ENCODE results near the gene ELMO1.

The ELMO1 gene

GRCh38 chr7:36923185-36923584, 525.5 kb downstream of the ELMO1 start:
- in situ Hi-C loops (cut with HindIII; ENCODE audit: low sequenced_read_pairs) = no loop called here
- no peak overlapping the region for H3K4me3 ChIP-seq (ENCODE audit: low read depth, low read length)
- DNase-seq (ENCODE audit: low read depth) = no peak
- TF ChIP-seq CTCF (IDR thresholded peaks at IDR 0.05; ENCODE audit: low read depth, low read length, missing control alignments) = no peak

- in situ Hi-C loops (cut with HindIII; ENCODE audit: low sequenced_read_pairs) = no loop called here
- DNase-seq (ENCODE audit: low read depth) = no peak
- TF ChIP-seq CTCF (IDR thresholded peaks at IDR 0.05; ENCODE audit: low read depth, low read length, missing control alignments) = no peak
- H3K4me3 ChIP-seq (ENCODE audit: low read depth, low read length) = no peak overlapping the region
Measured at GRCh38 chr7:36920433-36920832, 528.2 kb downstream of the ELMO1 start.

GRCh38 chr7:36919738-36920137, 528.9 kb downstream of the ELMO1 start:
- in situ Hi-C loops (cut with HindIII; ENCODE audit: low sequenced_read_pairs) = no loop called here
- no peak for DNase-seq (ENCODE audit: low read depth)
- no peak overlapping the region for H3K4me3 ChIP-seq (ENCODE audit: low read depth, low read length)
- TF ChIP-seq CTCF (IDR thresholded peaks at IDR 0.05; ENCODE audit: low read depth, low read length, missing control alignments) = no peak

GRCh38 chr7:36918591-36918990, 530.1 kb downstream of the ELMO1 start:
- H3K4me3 ChIP-seq (ENCODE audit: low read depth, low read length) = no peak overlapping the region
- no peak for DNase-seq (ENCODE audit: low read depth)
- in situ Hi-C loops (cut with HindIII; ENCODE audit: low sequenced_read_pairs) = no loop called here
- TF ChIP-seq CTCF (IDR thresholded peaks at IDR 0.05; ENCODE audit: low read depth, low read length, missing control alignments) = no peak

GRCh38 chr7:36916619-36917018, 532.0 kb downstream of the ELMO1 start:
- TF ChIP-seq CTCF (IDR thresholded peaks at IDR 0.05; ENCODE audit: low read depth, low read length, missing control alignments) = no peak
- no peak for DNase-seq (ENCODE audit: low read depth)
- no peak overlapping the region for H3K4me3 ChIP-seq (ENCODE audit: low read depth, low read length)
- in situ Hi-C loops (cut with HindIII; ENCODE audit: low sequenced_read_pairs) = no loop called here

GRCh38 chr7:36916116-36916515, 532.5 kb downstream of the ELMO1 start:
- no peak for TF ChIP-seq CTCF (IDR thresholded peaks at IDR 0.05; ENCODE audit: low read depth, low read length, missing control alignments)
- in situ Hi-C loops (cut with HindIII; ENCODE audit: low sequenced_read_pairs) = no loop called here
- no peak overlapping the region for H3K4me3 ChIP-seq (ENCODE audit: low read depth, low read length)
- no peak for DNase-seq (ENCODE audit: low read depth)

- TF ChIP-seq CTCF (IDR thresholded peaks at IDR 0.05; ENCODE audit: low read depth, low read length, missing control alignments) = no peak
- in situ Hi-C loops (cut with HindIII; ENCODE audit: low sequenced_read_pairs) = no loop called here
- DNase-seq (ENCODE audit: low read depth) = no peak
- no peak overlapping the region for H3K4me3 ChIP-seq (ENCODE audit: low read depth, low read length)
Measured at GRCh38 chr7:36911788-36912187, 536.9 kb downstream of the ELMO1 start.

Data from astrocyte of the cerebellum (primary cell).